MCF 10A (cell line): Measurements from ENCODE around the gene THEM4. TPM values are rescaled to one million over a fixed set of nuclear protein-coding genes. Genes with fewer than 3 reads are reported as not detected.
"Not testable (repeated sequence)": the region's sequence is repeated elsewhere in the genome, so short reads cannot be mapped to it uniquely, and the experiment has no call there.

Experiments used
- BruUV-seq: library from RNA; stranded (reverse); fragments of 400-500 nt; replicated peaks from 2 replicates; lab custom pipeline; 2021; lab: Mats Ljungman, UMichigan
- CTCF ChIA-PET: fragments of 300-600 bp; sonication (Branson Sonifier 250); formaldehyde crosslinking; extraction: SDS; loops from one replicate; lab custom pipeline; 2021; ENCODE audit warnings: antibody characterized with exemption, inconsistent platforms; lab: Yijun Ruan, JAX
- POLR2A ChIA-PET: fragments of 300-600, 350-650 bp; sonication (Branson Sonifier 250); formaldehyde crosslinking; extraction: SDS; loops from one replicate; lab custom pipeline; 2020; ENCODE audit warnings: antibody characterized with exemption, inconsistent platforms; lab: Yijun Ruan, JAX
- DNase-seq: peaks from one replicate; pipeline ENCODE4 v3.0.0-alpha.2; 2018; ENCODE audit not compliant: unreplicated experiment
- H3K27ac Mint-ChIP-seq: one replicate; pipeline ENCODE4 v1.8.0; 2022; ENCODE audit warnings: mild to moderate bottlenecking, low read depth, mixed read lengths; ENCODE audit not compliant: unreplicated experiment
- H3K27me3 Mint-ChIP-seq: one replicate; pipeline ENCODE4 v1.8.0; 2022; ENCODE audit warnings: mixed read lengths; ENCODE audit not compliant: insufficient read depth, unreplicated experiment
- H3K36me3 Mint-ChIP-seq: one replicate; pipeline ENCODE4 v1.8.0; 2022; ENCODE audit warnings: mild to moderate bottlenecking, moderate library complexity, mixed read lengths; ENCODE audit not compliant: insufficient read depth, unreplicated experiment
- H3K4me1 Mint-ChIP-seq: one replicate; pipeline ENCODE4 v1.8.0; 2022; ENCODE audit warnings: mixed read lengths; ENCODE audit not compliant: insufficient read depth, unreplicated experiment
- H3K4me3 Mint-ChIP-seq: one replicate; pipeline ENCODE4 v1.8.0; 2022; ENCODE audit warnings: mild to moderate bottlenecking, moderate library complexity, mixed read lengths; ENCODE audit not compliant: unreplicated experiment
- H3K9me3 Mint-ChIP-seq: one replicate; pipeline ENCODE4 v1.8.0; 2022; ENCODE audit warnings: mixed read lengths; ENCODE audit not compliant: unreplicated experiment
- CTCF ChIP-seq: fragments of 200-600 bp; IDR thresholded peaks from one replicate; pipeline ENCODE4 v1.8.0; 2022; ENCODE audit warnings: antibody characterized with exemption, mild to moderate bottlenecking; ENCODE audit not compliant: unreplicated experiment
- intact Hi-C: fragments of 100-400 bp; cut with micrococcal nuclease; formaldehyde crosslinking; loops from 2 replicates; pipeline ENCODE4 v1.14.1; 2022
- total RNA-seq: library from RNA; stranded (reverse); gene quantifications from 2 replicates; pipeline ENCODE4 v1.2.3, GENCODE V29; 2022

The THEM4 gene
- total RNA-seq, 1 experiment from 2014 or later, result 29.1 TPM

- peak; percentile 22 for TF ChIP-seq CTCF
- no TSS peak for BruUV-seq
- intact Hi-C loops, result loop anchor here (1.0 to 2.0 kb wide), 2 partner anchors 21 to 88 kb away; no protein-coding TSS in a partner anchor
- CTCF ChIA-PET, result interaction anchor here (0.6 to 5.6 kb wide), 26 partner anchors 9 to 551 kb away, joined by 3 to 72 read pairs (median 4); no protein-coding TSS in a partner anchor
- Mint-ChIP-seq H3K4me3 (peak overlapping the region; percentile 99), H3K4me1 (peaks cover 17% of the 10 kb centered on the region), H3K9me3 (peaks cover 6% of the 10 kb centered on the region), H3K36me3 (peaks cover 24% of the 10 kb centered on the region), H3K27ac (peak overlapping the region; percentile 99), H3K27me3 (no peaks in the 10 kb centered on the region)
- DNase-seq, result peak; percentile 52
- POLR2A ChIA-PET, result interaction anchor here (0.5 to 5.1 kb wide), 29 partner anchors 9 to 1478 kb away, joined by 3 to 74 read pairs (median 8); partner anchors contain the start of genes MRPL9, S100A10, S100A11 and TCHHL1
These were observed 1.1 kb downstream of the THEM4 start for GRCh38 chr1:151908228-151908691.

GRCh38 chr1:151907363-151908139 lies 1.8 kb downstream of the THEM4 start:
- no peak overlapping the region for H3K4me3 Mint-ChIP-seq
- TF ChIP-seq CTCF, result no peak
- ChIA-PET CTCF (interaction anchor here (0.6 to 5.6 kb wide), 25 partner anchors 9 to 128 kb away, joined by 3 to 72 read pairs (median 5); no protein-coding TSS in a partner anchor), POLR2A (interaction anchor here (0.5 to 5.1 kb wide), 18 partner anchors 8 to 145 kb away, joined by 3 to 74 read pairs (median 11); partner anchors contain the start of genes MRPL9, S100A10, S100A11 and THEM5)
- BruUV-seq, result no TSS peak
- H3K27me3 Mint-ChIP-seq, result no peaks in the 10 kb centered on the region
- H3K36me3 Mint-ChIP-seq, result peaks cover 26% of the 10 kb centered on the region
- no peak overlapping the region for H3K27ac Mint-ChIP-seq
- H3K9me3 Mint-ChIP-seq, result peaks cover 6% of the 10 kb centered on the region
- no peak for DNase-seq
- intact Hi-C loops, result loop anchor here (1.0 to 2.0 kb wide), 2 partner anchors 21 to 89 kb away; no protein-coding TSS in a partner anchor
- H3K4me1 Mint-ChIP-seq, result peaks cover 17% of the 10 kb centered on the region

GRCh38 chr1:151906324-151906645 lies 3.0 kb downstream of the THEM4 start:
- ChIA-PET POLR2A (interaction anchor here (5.1 kb wide), 1 partner anchor 16 kb away, joined by 74 read pairs; no protein-coding TSS in a partner anchor), CTCF (interaction anchor here (0.9 to 5.6 kb wide), 3 partner anchors 18 to 29 kb away, joined by 3 to 48 read pairs (median 4); no protein-coding TSS in a partner anchor)
- intact Hi-C loops, H3K27me3 Mint-ChIP-seq, BruUV-seq, H3K9me3 Mint-ChIP-seq, H3K4me3 Mint-ChIP-seq, H3K27ac Mint-ChIP-seq, DNase-seq: not testable (repeated sequence)
- H3K36me3 Mint-ChIP-seq, result peaks cover 35% of the 10 kb centered on the region
- H3K4me1 Mint-ChIP-seq, result peaks cover 17% of the 10 kb centered on the region

- H3K36me3 Mint-ChIP-seq, result peaks cover 35% of the 10 kb centered on the region
- peaks cover 15% of the 10 kb centered on the region for H3K4me1 Mint-ChIP-seq
- CTCF ChIA-PET, result interaction anchor here (0.8 to 5.6 kb wide), 4 partner anchors 17 to 96 kb away, joined by 4 to 48 read pairs (median 10); no protein-coding TSS in a partner anchor
- intact Hi-C loops, BruUV-seq, DNase-seq, H3K27me3 Mint-ChIP-seq, H3K27ac Mint-ChIP-seq, H3K4me3 Mint-ChIP-seq, H3K9me3 Mint-ChIP-seq: not testable (repeated sequence)
- POLR2A ChIA-PET, result interaction anchor here (1.4 to 5.1 kb wide), 2 partner anchors 16 to 19 kb away, joined by 7 to 74 read pairs; no protein-coding TSS in a partner anchor
These were observed 3.6 kb downstream of the THEM4 start for GRCh38 chr1:151905443-151906323.
